Measurements from ENCODE around the gene AGTRAP. TPM values are rescaled to one million over a fixed set of nuclear protein-coding genes. Genes with fewer than 3 reads are reported as not detected.

The AGTRAP gene
- total and polyA plus RNA-seq, 2 of the 4 experiments (the other 2 are of a cell fraction): 21.5 to 57.7 TPM

- intact Hi-C loops (cut with micrococcal nuclease): loop anchor here (10.0 kb wide), 1 partner anchor 461 kb away; the partner anchor contains the start of gene UBIAD1
Measured at GRCh38 chr1:11735531-11735853, 444 bp upstream of the AGTRAP start.

More at GRCh38 chr1:11735531-11735853, 444 bp upstream of the AGTRAP start:
- Histone ChIP-seq H2BK120ac (ENCODE audit: low read depth, low read length) (no peak overlapping the region), H2AFZ (replicated peaks; ENCODE audit: low read length, poor library complexity) (peak overlapping the region; percentile 100), H3K9me3 (ENCODE audit: control insufficient read depth, insufficient read depth, low read length) (no peaks in the 10 kb centered on the region), H2AK5ac (ENCODE audit: low read depth, low read length) (no peak overlapping the region), H4K5ac (ENCODE audit: low read depth, low read length) (no peak overlapping the region), H3K27me3 (ENCODE audit: control insufficient read depth, insufficient read depth, low read length) (no peaks in the 10 kb centered on the region), H2BK15ac (ENCODE audit: low read depth, low read length) (no peak overlapping the region), H3K56ac (ENCODE audit: extremely low read depth, insufficient read depth, low read length) (no peak overlapping the region), H2AK9ac (replicated peaks; ENCODE audit: low read depth, low read length, poor library complexity) (peak overlapping the region; percentile 63), H3K23ac (ENCODE audit: low read depth, low read length) (no peak overlapping the region), H4K20me1 (ENCODE audit: insufficient read depth, low read length) (peaks cover 4% of the 10 kb centered on the region; the same call in 1 of the 2 replicates), H4K91ac (ENCODE audit: insufficient read depth, low read depth, low read length) (0 out of 2 replicates have a peak overlapping the region, but pooled peaks have one; percentile 2), H3K9ac (ENCODE audit: low read depth, low read length) (no peak overlapping the region), H3K4ac (ENCODE audit: low read depth, low read length) (no peak overlapping the region), H3K36me3 (ENCODE audit: control insufficient read depth, insufficient read depth, low read length) (no peaks in the 10 kb centered on the region), H2BK20ac (ENCODE audit: low read depth, low read length) (no peak overlapping the region), H3K14ac (replicated peaks; ENCODE audit: low read depth, low read length) (no peak overlapping the region), H3K4me1 (ENCODE audit: control insufficient read depth, insufficient read depth, low read length) (peaks cover 11% of the 10 kb centered on the region), H3K27ac (ENCODE audit: insufficient read depth, low read length) (no peak overlapping the region), H3K79me1 (ENCODE audit: low read depth in 1 of 2, low read length in 2 of 2) (peaks cover 17 to 20% of the 10 kb centered on the region in 2 experiments), H3K4me3 (ENCODE audit: insufficient read depth, low read depth, low read length) (peak overlapping the region; percentile 9; the same call in 1 of the 2 replicates), H3K4me2 (ENCODE audit: low read depth, low read length) (peak overlapping the region; percentile 62), H4K8ac (ENCODE audit: low read depth in 2 of 2, low read length in 2 of 2) (peak overlapping the region in 1 of 2 experiments; percentile 56; a peak in 2 of 4 replicates), H3K9me1 (ENCODE audit: insufficient read depth, low read length) (peaks cover 16% of the 10 kb centered on the region), H2BK5ac (ENCODE audit: low read depth, low read length, poor library complexity, severe bottlenecking) (no peak overlapping the region), H3K18ac (ENCODE audit: low read depth, low read length) (no peak overlapping the region)
- dilution Hi-C loops (cut with HindIII; ENCODE audit: low sequenced_read_pairs, unreplicated experiment) (no loop called here), in situ Hi-C loops (cut with MboI; ENCODE audit: low sequenced_read_pairs) (no loop called here)
- WGBS, 2 experiments (ENCODE audit: extremely low coverage in 2 of 2, insufficient read length in 1 of 2): 27% methylated on average over 2 of the region's 4 CpGs; no CpG with 5 or more reads in 1 of the 2 experiments
- no TSS peak for BruUV-seq (replicated peaks)
- CTCF ChIA-PET: no interaction called here
- no peak for TF ChIP-seq CHD1 (IDR thresholded peaks at IDR 0.05; ENCODE audit: low read depth, low read length)
- TF ChIP-seq MAFK (IDR thresholded peaks at IDR 0.05; ENCODE audit: low read depth, low read length): peak; percentile 64
- TF ChIP-seq CEBPB (IDR thresholded peaks at IDR 0.05; ENCODE audit: low read depth, low read length): 0 out of 2 replicates have a peak, but pooled peaks have one; percentile 23
- TF ChIP-seq SMC3 (IDR thresholded peaks at IDR 0.05; ENCODE audit: low read depth, low read length): no peak
- TF ChIP-seq USF2 (IDR thresholded peaks at IDR 0.05; ENCODE audit: low read depth, low read length): no peak
- ATAC-seq (ENCODE audit: low read depth) (no peak), DNase-seq (no peak)
- POLR2A ChIA-PET (ENCODE audit: unreplicated experiment): no interaction called here

All from IMR-90 (cell line).